ENCODE measurements around the gene TDO2. TPM values are rescaled to one million over a fixed set of nuclear protein-coding genes. Genes with fewer than 3 reads are reported as not detected.
"Not testable (repeated sequence)": the region's sequence is repeated elsewhere in the genome, so short reads cannot be mapped to it uniquely, and the experiment has no call there.

Gene TDO2
- total RNA-seq, 1 donor from 2014 or later: 0.40 TPM

GRCh38 chr4:155908187-155909139 is 5.0 kb downstream of the TDO2 start:
- ATAC-seq: no peak

DNA sequence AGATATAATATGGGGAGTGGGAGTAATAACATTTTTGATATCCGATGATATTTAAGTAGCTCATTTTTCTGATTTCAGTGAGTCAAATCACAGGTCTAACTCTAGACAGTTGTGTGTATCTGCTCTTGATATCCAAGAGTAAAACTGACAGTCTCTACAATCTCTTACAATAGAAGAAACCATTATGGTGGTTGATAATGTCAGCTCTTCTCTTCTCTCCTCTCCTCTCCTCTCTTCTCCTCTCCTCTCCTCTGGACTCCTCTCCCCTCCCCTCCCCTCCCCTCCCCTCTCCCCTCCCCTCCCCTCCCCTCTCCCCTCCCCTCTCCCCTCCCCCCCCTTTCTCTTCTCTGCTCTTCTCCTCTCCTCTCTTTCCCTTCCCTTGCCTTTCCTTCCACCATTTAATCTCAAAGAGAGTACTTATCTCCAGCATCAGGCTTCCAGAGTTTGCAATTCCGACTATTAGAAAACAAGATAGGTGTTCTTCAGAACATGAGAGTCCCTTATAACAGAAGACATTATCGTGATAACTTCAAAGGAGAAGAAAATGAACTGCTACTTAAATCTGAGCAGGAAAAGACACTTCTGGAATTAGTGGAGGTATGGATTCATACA is 6.2 kb downstream of the TDO2 start:
- ATAC-seq: no peak

DNA sequence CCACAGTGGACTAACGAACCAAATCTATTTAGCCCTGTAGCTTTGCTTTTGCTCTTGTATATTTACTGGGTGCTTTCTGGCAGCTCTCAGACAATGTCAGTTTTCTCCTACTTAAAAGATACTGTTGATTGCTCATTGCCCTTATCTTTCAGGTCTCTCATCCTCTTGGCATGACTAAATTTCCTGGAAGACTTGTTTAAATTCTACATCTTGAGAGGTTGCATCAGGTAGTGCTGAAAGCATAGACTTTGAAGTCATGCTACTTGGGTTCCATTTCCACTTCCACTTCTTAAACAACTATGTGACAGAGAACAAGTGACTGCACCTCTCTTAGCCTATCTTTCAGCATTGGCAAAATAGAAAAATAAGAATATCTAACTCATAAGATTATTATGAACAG is 8.4 kb downstream of the TDO2 start:
- ATAC-seq: no peak

GRCh38 chr4:155914782-155915181 is 11.3 kb downstream of the TDO2 start:
- no peak for ATAC-seq

- no peak for ATAC-seq
Observed at GRCh38 chr4:155921597-155921996, 18.1 kb downstream of the TDO2 start.

DNA sequence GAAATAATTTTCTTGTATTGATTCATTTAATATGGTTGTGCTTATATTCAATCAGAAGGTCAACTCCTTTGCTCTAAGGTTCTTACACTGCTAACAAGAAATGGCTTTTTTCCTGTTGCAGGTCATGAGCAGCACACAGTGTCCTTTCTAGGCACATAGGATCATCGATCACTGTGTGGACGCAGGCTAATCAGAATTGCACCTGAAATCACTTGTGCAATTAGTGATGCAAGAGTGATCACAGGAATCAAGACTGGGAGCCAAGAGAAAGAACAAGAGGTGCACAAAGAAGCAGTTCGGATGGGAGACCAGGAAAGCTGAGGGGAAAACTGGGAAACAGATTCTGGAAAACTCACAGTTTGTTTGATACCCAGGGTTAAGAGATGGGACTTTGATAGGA is 21.1 kb downstream of the TDO2 start:
- no peak for ATAC-seq

DNA sequence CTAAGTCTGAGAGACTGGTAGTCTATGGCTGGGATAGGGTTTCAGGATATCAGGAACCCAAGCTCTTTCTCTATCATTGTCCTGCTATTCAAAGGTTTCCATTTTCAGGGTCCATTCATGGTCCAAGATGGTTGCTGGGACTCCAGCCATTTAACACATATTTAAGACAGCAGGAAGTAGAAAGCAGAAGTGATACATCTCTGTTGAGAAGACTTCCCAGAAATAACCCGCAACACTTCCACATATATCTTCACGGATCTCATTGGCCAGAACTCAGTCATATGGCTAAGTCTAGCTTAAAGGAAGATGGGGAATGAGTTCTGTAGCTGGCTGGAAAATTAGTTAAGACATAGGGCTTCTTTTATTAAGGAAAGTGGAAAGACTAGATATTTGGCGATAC is 26.3 kb downstream of the TDO2 start:
- no peak for ATAC-seq

GRCh38 chr4:155930330-155930729 is 26.8 kb downstream of the TDO2 start:
- ATAC-seq: no peak

GRCh38 chr4:155931634-155932033 is 28.1 kb downstream of the TDO2 start:
- ATAC-seq: no peak

DNA sequence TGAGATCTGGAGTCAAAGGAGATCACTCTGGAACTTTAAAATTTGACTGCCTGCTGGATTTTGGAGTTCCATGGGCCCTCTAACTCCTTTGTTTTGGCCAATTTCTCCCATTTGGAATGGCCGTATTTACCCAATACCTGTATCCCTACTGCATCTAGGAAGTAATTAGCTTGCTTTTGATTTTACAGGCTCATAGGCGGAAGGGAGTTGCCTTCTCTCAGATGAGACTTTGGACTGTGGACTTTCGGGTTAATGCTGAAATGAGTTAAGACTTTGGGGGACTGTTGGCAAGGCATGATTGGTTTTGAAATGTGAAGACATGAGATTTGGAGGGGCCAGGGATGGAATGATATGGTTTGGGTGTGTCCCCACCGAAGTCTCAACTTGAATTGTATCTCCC is 31.1 kb downstream of the TDO2 start:
- not testable (repeated sequence) for ATAC-seq

DNA sequence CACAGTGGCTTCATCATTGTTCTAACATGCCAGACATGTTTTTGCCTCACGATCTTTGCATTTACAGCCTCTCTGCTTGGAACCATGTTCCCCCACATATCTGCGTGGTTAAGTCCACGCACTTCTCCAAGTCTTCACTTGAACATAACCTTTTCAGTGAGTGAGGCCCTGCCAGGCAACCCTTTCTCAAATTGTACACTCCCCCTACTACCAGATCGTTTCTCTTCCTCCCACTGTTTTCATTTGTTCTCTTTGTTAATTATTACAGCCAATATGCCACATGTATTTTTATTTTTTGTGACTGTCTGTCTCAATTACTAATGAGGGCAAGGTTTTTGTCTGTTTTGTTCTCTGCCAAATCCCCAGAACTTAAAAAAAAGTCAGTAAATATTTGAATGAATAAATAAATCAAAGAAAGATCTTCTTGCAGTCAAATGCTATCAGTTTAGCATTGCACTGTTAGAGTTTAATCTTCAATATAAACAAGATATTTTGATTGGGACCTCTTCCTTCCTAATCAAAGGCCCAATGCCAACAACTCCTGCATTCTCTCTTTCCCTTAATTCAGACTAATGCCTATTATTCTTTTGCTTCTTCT is 32.0 kb downstream of the TDO2 start:
- ATAC-seq: no peak

GRCh38 chr4:155941085-155941790 is 37.7 kb downstream of the TDO2 start:
- ATAC-seq: no peak

- ATAC-seq: no peak
Observed at GRCh38 chr4:155941820-155942219, 38.3 kb downstream of the TDO2 start.

GRCh38 chr4:155943605-155944291 is 40.3 kb downstream of the TDO2 start:
- ATAC-seq: no peak

DNA sequence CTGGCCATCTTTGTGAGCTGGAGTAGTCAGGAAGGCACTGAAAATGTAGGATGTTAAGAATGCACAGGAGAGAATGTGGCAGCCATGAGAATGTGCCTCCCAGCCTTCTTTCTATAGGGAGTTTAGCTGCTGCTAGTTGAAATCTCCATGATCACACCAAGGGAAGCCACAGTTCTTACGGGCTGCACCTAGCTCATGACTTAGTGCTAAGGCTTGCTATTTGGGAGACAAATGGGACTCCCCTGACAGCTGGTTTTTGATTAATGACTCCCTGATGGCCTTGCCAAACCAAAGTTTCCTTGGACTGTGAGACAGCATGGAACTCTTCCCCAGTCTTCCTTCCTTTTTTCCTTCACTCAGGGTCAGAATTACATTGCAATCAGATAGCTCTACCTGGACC is 41.0 kb downstream of the TDO2 start:
- no peak for ATAC-seq

DNA sequence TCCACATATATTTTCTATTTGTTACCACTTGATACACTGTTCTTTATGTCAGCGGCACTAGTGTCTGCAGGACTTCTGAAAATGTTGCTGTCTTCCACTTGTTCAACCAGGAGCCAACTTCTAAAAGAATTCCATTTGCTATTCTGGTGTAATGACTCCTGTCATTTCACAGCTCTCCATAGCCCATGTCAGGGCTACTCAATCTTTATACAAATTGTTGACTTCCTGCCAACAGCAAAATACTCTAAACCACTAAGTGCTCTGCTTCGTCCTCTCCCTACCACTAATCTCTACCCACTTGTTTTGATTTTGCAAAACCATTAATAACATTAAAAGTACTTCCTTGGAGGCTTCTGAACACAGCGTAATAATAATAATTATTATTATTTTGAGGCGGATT is 43.0 kb downstream of the TDO2 start:
- no peak for ATAC-seq

DNA sequence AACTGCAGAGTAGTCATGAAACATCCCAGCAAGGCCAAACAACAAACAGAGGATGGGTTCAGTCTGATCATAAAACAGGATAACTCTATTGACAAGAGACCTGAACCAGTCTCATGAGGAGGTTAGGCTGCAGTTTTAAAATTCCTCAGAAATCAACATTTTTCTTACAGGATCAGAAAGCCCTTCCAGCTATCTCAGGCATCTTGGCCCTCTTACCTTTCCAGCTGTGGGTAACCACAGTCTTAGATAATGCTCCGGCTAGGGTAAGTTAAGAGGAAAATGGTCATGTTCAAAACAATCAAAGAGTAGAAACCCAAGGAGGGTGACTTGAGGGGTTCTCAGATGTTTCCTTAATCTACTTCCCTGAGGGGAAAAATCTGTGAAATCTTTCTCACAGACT is 45.0 kb downstream of the TDO2 start:
- ATAC-seq: no peak

- no peak for ATAC-seq
Observed at GRCh38 chr4:155950461-155950860, 47.0 kb downstream of the TDO2 start.

- ATAC-seq: no peak
Observed at GRCh38 chr4:155952501-155952901, 49.0 kb downstream of the TDO2 start.

DNA sequence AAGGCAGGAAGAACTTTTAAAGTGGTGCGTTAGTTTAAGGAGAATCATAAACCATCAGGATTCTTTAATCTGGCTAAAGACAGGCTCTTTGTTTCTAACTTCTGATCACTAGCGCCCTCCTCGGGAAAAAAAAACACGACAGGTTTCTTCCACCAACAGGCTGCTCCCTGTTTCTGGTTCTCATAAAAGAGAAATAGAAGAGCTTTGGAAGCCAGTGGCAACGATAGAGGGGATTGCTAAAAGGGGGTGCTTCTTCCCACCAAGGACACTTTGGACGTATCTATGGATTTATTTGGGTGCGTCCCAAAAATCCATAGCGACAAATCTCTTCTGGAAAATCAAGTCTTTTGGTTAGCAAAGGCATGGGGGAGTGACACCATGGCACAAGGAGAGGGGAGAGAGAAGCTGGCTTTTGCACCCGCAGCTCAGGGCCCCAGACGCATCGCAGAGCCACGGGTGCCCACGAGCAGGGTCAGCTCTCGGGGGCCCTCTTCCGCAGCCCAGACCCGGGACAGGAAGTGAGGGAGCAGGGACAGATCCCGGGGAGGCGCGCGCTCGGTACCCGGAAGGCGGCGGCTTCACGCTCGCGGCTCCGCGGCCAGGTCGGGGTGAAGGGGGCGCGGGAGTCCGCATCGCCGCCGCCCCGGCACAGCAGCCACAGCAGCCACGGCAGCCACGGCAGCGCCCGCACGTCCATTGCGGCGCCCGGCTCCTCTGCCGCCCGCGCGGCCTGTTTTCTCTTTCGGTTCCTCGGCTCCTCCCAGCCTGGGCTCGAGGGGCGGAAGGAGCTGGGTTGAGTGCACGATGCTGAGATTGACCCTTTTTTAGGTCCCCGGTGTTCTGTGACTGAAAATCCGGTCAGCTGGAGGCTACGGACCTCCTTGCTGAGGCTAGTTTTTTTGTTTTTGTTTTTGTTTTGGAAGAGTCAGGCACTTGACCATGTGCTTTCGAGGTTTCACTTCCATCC is 49.9 kb downstream of the TDO2 start, which contains the start of gene CTSO:
TSS of gene CTSO (minus strand) at position 716 of the 967 bp plus-strand sequence. CDS start at position 697, 19 bp downstream.
- peak; percentile 91 for ATAC-seq

- no peak for ATAC-seq
Observed at GRCh38 chr4:155954118-155954685, 50.7 kb downstream of the TDO2 start.

Data from esophagus mucosa (tissue), 1 donor.